G401 (cell line): ENCODE data around the gene U2SURP. TPM values are rescaled to one million over a fixed set of nuclear protein-coding genes. Genes with fewer than 3 reads are reported as not detected.
"Not testable (repeated sequence)": the region's sequence is repeated elsewhere in the genome, so short reads cannot be mapped to it uniquely, and the experiment has no call there.

Experiments used
- DNase-seq: peaks from one replicate; pipeline ENCODE4 v3.0.0-alpha.2; 2015; ENCODE audit warnings: low spot score
- in situ Hi-C: cut with HindIII; loops from 2 replicates; pipeline ENCODE4 v1.10.0; 2016; ENCODE audit warnings: low sequenced_read_pairs, mixed read lengths
- total RNA-seq: library from RNA; depleted of rRNA; stranded (reverse); fragments of >200 nt; shearing (Covaris generic); gene quantifications from 2 replicates; pipeline ENCODE4 v1.2.3, GENCODE V29; 2014

The U2SURP gene
- total RNA-seq, 1 experiment from 2014 or later, result 97.3 TPM

GRCh38 chr3:143056372-143056771, 55.0 kb downstream of the U2SURP start:
- in situ Hi-C loops, result no loop called here
- no peak for DNase-seq

GRCh38 chr3:143060906-143061305, 59.5 kb downstream of the U2SURP start:
- in situ Hi-C loops, result no loop called here
- DNase-seq, result no peak

GRCh38 chr3:143063018-143063417, 61.6 kb downstream of the U2SURP start:
- no peak for DNase-seq
- in situ Hi-C loops, result no loop called here

- in situ Hi-C loops, result no loop called here
- no peak for DNase-seq
Measured at GRCh38 chr3:143064777-143065176, 63.4 kb downstream of the U2SURP start.

GRCh38 chr3:143065364-143065763, 64.0 kb downstream of the U2SURP start:
- no peak for DNase-seq
- in situ Hi-C loops, result no loop called here

GRCh38 chr3:143066033-143066432, 64.7 kb downstream of the U2SURP start:
- DNase-seq, result no peak
- in situ Hi-C loops, result no loop called here

- DNase-seq, result no peak
- in situ Hi-C loops, result no loop called here
Measured at GRCh38 chr3:143067201-143067600, 65.8 kb downstream of the U2SURP start.

- in situ Hi-C loops, result no loop called here
- no peak for DNase-seq
Measured at GRCh38 chr3:143068059-143068458, 66.7 kb downstream of the U2SURP start.

GRCh38 chr3:143070977-143071551, 69.7 kb downstream of the U2SURP start:
- no peak for DNase-seq
- in situ Hi-C loops, result no loop called here

GRCh38 chr3:143071776-143072175, 70.4 kb downstream of the U2SURP start:
- in situ Hi-C loops, result no loop called here
- no peak for DNase-seq

GRCh38 chr3:143072298-143073020, 71.1 kb downstream of the U2SURP start:
- DNase-seq, in situ Hi-C loops: not testable (repeated sequence)

- DNase-seq, in situ Hi-C loops: not testable (repeated sequence)
Measured at GRCh38 chr3:143073541-143073940, 72.2 kb downstream of the U2SURP start.

GRCh38 chr3:143073983-143074382, 72.6 kb downstream of the U2SURP start:
- in situ Hi-C loops, DNase-seq: not testable (repeated sequence)

- in situ Hi-C loops, result no loop called here
- no peak for DNase-seq
Measured at GRCh38 chr3:143078883-143079282, 77.5 kb downstream of the U2SURP start.

GRCh38 chr3:143080196-143080595, 78.8 kb downstream of the U2SURP start:
- no peak for DNase-seq
- in situ Hi-C loops, result no loop called here

- in situ Hi-C loops, result no loop called here
- DNase-seq, result no peak
Measured at GRCh38 chr3:143081365-143081764, 80.0 kb downstream of the U2SURP start.

GRCh38 chr3:143081844-143082778, 80.7 kb downstream of the U2SURP start:
- in situ Hi-C loops, result no loop called here
- DNase-seq, result no peak

GRCh38 chr3:143083781-143084180, 82.4 kb downstream of the U2SURP start:
- in situ Hi-C loops, result no loop called here
- DNase-seq, result no peak

GRCh38 chr3:143084856-143085731, 83.7 kb downstream of the U2SURP start:
- in situ Hi-C loops, result no loop called here
- DNase-seq, result no peak
